K562 (cell line): Measurements from ENCODE around the gene SLC35D3.
"Not testable (repeated sequence)": the region's sequence is repeated elsewhere in the genome, so short reads cannot be mapped to it uniquely, and the experiment has no call there.

Experiments
- CTCF ChIP-seq, 3 experiments: IDR thresholded peaks in 2 of 3; conservative IDR thresholded peaks in 1 of 3; 2 replicates each; pipeline ENCODE4 v1.5.1; 2011 to 2012; ENCODE audit warnings: low read length in 3 of 3, mild to moderate bottlenecking in 3 of 3, control low read depth in 2 of 3, improper control_type of control experiment in 1 of 3, inconsistent platforms in 1 of 3, low read depth in 1 of 3, mixed read lengths in 1 of 3, moderate library complexity in 1 of 3; ENCODE audit not compliant: insufficient read depth in 2 of 3
- JUND ChIP-seq, 2 experiments: IDR thresholded peaks; 2 replicates in 1 of 2; 3 replicates in 1 of 2; pipeline ENCODE4 v1.6.1; 2011; ENCODE audit warnings: borderline replicate concordance in 2 of 2, low read depth in 2 of 2, low read length in 2 of 2, improper control_type of control experiment in 1 of 2, missing biosample characterization in 1 of 2, missing genetic modification characterization in 1 of 2, missing genetic modification reagents in 1 of 2
- TCF7 ChIP-seq: sonication (generic); IDR thresholded peaks from 2 replicates; pipeline ENCODE4 v1.6.1; 2016; ENCODE audit warnings: antibody characterized with exemption, borderline replicate concordance

- TF ChIP-seq TCF7; CTCF (IDR thresholded peaks at IDR 0.05 in 2 of 3, conservative IDR thresholded peaks at IDR 0.05 in 1 of 3; ENCODE audit: insufficient read depth in 2 of 3, low read depth in 1 of 3, low read length in 3 of 3); JUND (IDR thresholded peaks at IDR 0.05; ENCODE audit: borderline replicate concordance, low read depth, low read length); JUND (tag; IDR thresholded peaks at IDR 0.05; ENCODE audit: borderline replicate concordance, low read depth, low read length): not testable (repeated sequence)
Measured at GRCh38 chr6:136973781-136974180, 51.7 kb downstream of the SLC35D3 start.
